ENCODE data around the gene LYRM7.

LYRM7 gene

DNA sequence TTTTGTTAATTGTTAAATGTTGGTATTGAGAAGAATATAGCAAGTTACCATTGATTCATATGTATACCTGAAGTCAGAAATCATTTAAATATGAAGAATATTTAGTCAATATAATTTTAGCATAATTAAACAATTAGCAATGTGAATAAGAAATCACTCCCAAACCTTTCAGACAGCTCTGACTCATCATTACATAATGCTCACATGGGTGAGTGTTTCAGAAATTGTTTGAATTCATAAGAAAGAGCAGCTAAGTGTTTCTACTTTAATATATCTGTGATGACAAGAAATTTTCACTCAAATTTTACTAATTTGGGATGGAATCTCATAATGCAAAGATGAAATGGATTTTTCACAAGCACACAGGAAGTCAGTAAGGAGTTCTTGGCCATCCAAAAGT lies 51.1 kb downstream of the LYRM7 start:
- Histone ChIP-seq H3K27me3 (ENCODE audit: insufficient read depth, poor library complexity, severe bottlenecking) (no peaks in the 10 kb centered on the region), H3K27ac (replicated peaks) (no peak overlapping the region), H3K4me3 (replicated peaks; ENCODE audit: insufficient read depth, low read length) (no peak overlapping the region)
- no peak for DNase-seq (ENCODE audit: low read depth in 1 of 2, low spot score in 1 of 2)
- no peak for TF ChIP-seq POLR2AphosphoS5 (IDR thresholded peaks at IDR 0.05; ENCODE audit: low read depth)
- TF ChIP-seq GABPA (IDR thresholded peaks at IDR 0.05; ENCODE audit: low read depth): no peak
- TF ChIP-seq REST (IDR thresholded peaks at IDR 0.05; ENCODE audit: insufficient replicate concordance, low read depth): no peak
- TF ChIP-seq CTCF (IDR thresholded peaks at IDR 0.05; ENCODE audit: insufficient read depth, low read length): no peak
- no peak for TF ChIP-seq SPI1 (IDR thresholded peaks at IDR 0.05; ENCODE audit: borderline replicate concordance, low read depth)

DNA sequence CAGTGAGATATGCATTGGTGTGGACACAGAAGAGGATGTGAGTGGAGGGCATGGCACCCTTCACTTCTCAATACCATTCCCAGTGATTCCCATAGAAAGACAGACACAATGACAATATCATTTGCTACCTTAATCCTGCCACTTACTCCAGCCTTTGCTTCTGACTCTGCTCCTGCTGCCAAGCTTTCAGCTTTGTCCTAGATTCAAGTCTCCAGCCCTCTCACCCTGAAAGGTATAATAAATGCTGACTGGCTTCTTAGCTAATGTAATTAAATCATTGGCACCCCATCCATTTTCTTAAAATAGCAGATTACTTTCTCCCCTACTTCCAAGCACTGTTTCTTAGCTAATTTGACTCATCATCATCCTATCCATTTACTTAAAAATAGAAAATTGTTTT lies 52.0 kb downstream of the LYRM7 start:
- DNase-seq (ENCODE audit: low read depth in 1 of 2, low spot score in 1 of 2): no peak
- Histone ChIP-seq H3K27me3 (ENCODE audit: insufficient read depth, poor library complexity, severe bottlenecking) (no peaks in the 10 kb centered on the region), H3K4me3 (replicated peaks; ENCODE audit: insufficient read depth, low read length) (no peak overlapping the region), H3K27ac (replicated peaks) (no peak overlapping the region)
- TF ChIP-seq GABPA (IDR thresholded peaks at IDR 0.05; ENCODE audit: low read depth) (no peak), POLR2AphosphoS5 (IDR thresholded peaks at IDR 0.05; ENCODE audit: low read depth) (no peak), REST (IDR thresholded peaks at IDR 0.05; ENCODE audit: insufficient replicate concordance, low read depth) (no peak), CTCF (IDR thresholded peaks at IDR 0.05; ENCODE audit: insufficient read depth, low read length) (no peak), SPI1 (IDR thresholded peaks at IDR 0.05; ENCODE audit: borderline replicate concordance, low read depth) (no peak)

- TF ChIP-seq GABPA (IDR thresholded peaks at IDR 0.05; ENCODE audit: low read depth) (no peak), CTCF (IDR thresholded peaks at IDR 0.05; ENCODE audit: insufficient read depth, low read length) (no peak), SPI1 (IDR thresholded peaks at IDR 0.05; ENCODE audit: borderline replicate concordance, low read depth) (no peak), REST (IDR thresholded peaks at IDR 0.05; ENCODE audit: insufficient replicate concordance, low read depth) (no peak), POLR2AphosphoS5 (IDR thresholded peaks at IDR 0.05; ENCODE audit: low read depth) (no peak)
- DNase-seq (ENCODE audit: low read depth in 1 of 2, low spot score in 1 of 2): no peak
- no peak overlapping the region for H3K4me3 ChIP-seq (replicated peaks; ENCODE audit: insufficient read depth, low read length)
- no peak overlapping the region for H3K27ac ChIP-seq (replicated peaks)
- H3K27me3 ChIP-seq (ENCODE audit: insufficient read depth, poor library complexity, severe bottlenecking): no peaks in the 10 kb centered on the region
Measured at GRCh38 chr5:131223751-131224386, 53.1 kb downstream of the LYRM7 start.
